K562 (cell line): ENCODE data around the gene SLFN14. TPM values are rescaled to one million over a fixed set of nuclear protein-coding genes. Genes with fewer than 3 reads are reported as not detected.

ENCODE experiments used
- ATAC-seq: fragments of 200-7000 bp; cut with Tn5 transposase; 3 replicates; pipeline ENCODE4 v1.9.1; 2020; ENCODE audit warnings: moderate library complexity
- BruUV-seq: library from RNA; stranded (reverse); fragments of 400-500 nt; replicated peaks from 2 replicates; lab custom pipeline; 2021; lab: Mats Ljungman, UMichigan
- CTCF ChIA-PET: fragments of 300-600 bp; formaldehyde crosslinking; extraction: SDS; loops from one replicate; lab custom pipeline; 2021; ENCODE audit warnings: low intra/inter-chr PET ratio; lab: Yijun Ruan, JAX
- POLR2A ChIA-PET: fragments of 300-600, 350-650 bp; sonication (Branson Sonifier 250); formaldehyde crosslinking; extraction: SDS; loops from one replicate; lab custom pipeline; 2021; ENCODE audit warnings: antibody characterized with exemption, inconsistent platforms; lab: Yijun Ruan, JAX
- DNase-seq, 4 experiments: peaks; one replicate each; pipeline versions ENCODE4 v3.0.0 to v3.0.0-alpha.2; 2011 to 2018; ENCODE audit warnings: low spot score in 3 of 4, mixed read lengths in 3 of 4; ENCODE audit errors: extremely low read depth in 1 of 4
- FAIRE-seq: peaks from 2 replicates; lab custom pipeline; 2011; peaks lifted over from hg19 to GRCh38; lab: Jason Lieb, UNC
- H2AFZ ChIP-seq: 2 replicates; pipeline ENCODE4 v1.6.0; 2011; ENCODE audit warnings: low read depth, low read length, control low read depth, inconsistent platforms
- H3K27ac ChIP-seq: fragments of 200-600 bp; 3 replicates; pipeline ENCODE4 v1.8.0; 2011; ENCODE audit warnings: low read depth, mild to moderate bottlenecking, control low read depth, inconsistent platforms, low read length, moderate library complexity, mixed read lengths; ENCODE audit errors: extremely low read depth
- H3K27me3 ChIP-seq, 2 experiments: fragments of 300-600 bp in 1 of 2; 2 replicates in 1 of 2; 3 replicates in 1 of 2; pipeline versions ENCODE4 v1.6.0 to v1.8.0; 2011; ENCODE audit warnings: inconsistent platforms in 2 of 2, low read length in 2 of 2, mild to moderate bottlenecking in 1 of 2, mixed read lengths in 1 of 2, moderate library complexity in 1 of 2; ENCODE audit not compliant: control insufficient read depth in 2 of 2, insufficient read depth in 2 of 2
- H3K36me3 ChIP-seq: fragments of 300-600 bp; 3 replicates; pipeline ENCODE4 v1.8.0; 2011; ENCODE audit warnings: mild to moderate bottlenecking, low read length, inconsistent platforms; ENCODE audit not compliant: control insufficient read depth, insufficient read depth
- H3K4me1 ChIP-seq, 2 experiments: fragments of 200-600 bp in 1 of 2; replicated peaks in 1 of 2; 2 replicates in 1 of 2; 3 replicates in 1 of 2; pipeline versions ENCODE4 v1.5.1 to v1.8.0; 2011; ENCODE audit warnings: inconsistent platforms in 2 of 2, low read length in 2 of 2, mild to moderate bottlenecking in 1 of 2, mixed read lengths in 1 of 2, moderate library complexity in 1 of 2; ENCODE audit not compliant: control insufficient read depth in 2 of 2, insufficient read depth in 2 of 2
- H3K4me2 ChIP-seq: 2 replicates; pipeline ENCODE4 v1.6.1; 2011; ENCODE audit warnings: low read length, control low read depth, inconsistent platforms, mixed read lengths; ENCODE audit not compliant: insufficient read depth
- H3K4me3 ChIP-seq: fragments of 200-600 bp; sonication (generic), shearing (Covaris generic); 2 replicates; pipeline ENCODE4 v1.5.1; 2016; ENCODE audit warnings: control low read depth, inconsistent platforms
- H3K79me2 ChIP-seq: fragments of 200-600 bp; 3 replicates; pipeline ENCODE4 v1.8.0; 2011; ENCODE audit warnings: low read length, inconsistent platforms; ENCODE audit not compliant: control insufficient read depth, insufficient read depth
- H3K9ac ChIP-seq, 2 experiments: 2 replicates each; pipeline versions ENCODE4 v1.6.0 to v1.6.1; 2011; ENCODE audit warnings: low read depth in 2 of 2, low read length in 2 of 2, control low read depth in 1 of 2, inconsistent platforms in 1 of 2, mild to moderate bottlenecking in 1 of 2, mixed read lengths in 1 of 2; ENCODE audit not compliant: insufficient read depth in 1 of 2
- H3K9me1 ChIP-seq: one replicate; pipeline ENCODE4 v1.6.0; 2011; ENCODE audit warnings: inconsistent platforms, mild to moderate bottlenecking, low read length, moderate library complexity; ENCODE audit not compliant: control insufficient read depth, insufficient read depth
- H3K9me3 ChIP-seq: replicated peaks from 2 replicates; pipeline ENCODE4 v1.5.1; 2011; ENCODE audit warnings: low read depth, low read length, inconsistent platforms; ENCODE audit not compliant: control insufficient read depth, insufficient read depth
- H4K20me1 ChIP-seq: replicated peaks from 2 replicates; pipeline ENCODE4 v1.6.1; 2011; ENCODE audit warnings: low read length, inconsistent platforms, mixed read lengths; ENCODE audit not compliant: control insufficient read depth, insufficient read depth
- CHD2 ChIP-seq: IDR thresholded peaks from 2 replicates; pipeline ENCODE4 v1.6.1; 2011; ENCODE audit warnings: low read depth, low read length
- E2F3 ChIP-seq: fragments of 250-450 bp; sonication (Bioruptor Pico); IDR thresholded peaks from 2 replicates; pipeline ENCODE4 v1.4.0; 2020; ENCODE audit warnings: mild to moderate bottlenecking
- HIVEP1 ChIP-seq: fragments of 250-450 bp; sonication (Bioruptor Pico); IDR thresholded peaks from 2 replicates; pipeline ENCODE4 v1.4.0; 2020; ENCODE audit warnings: mild to moderate bottlenecking
- ZNF146 ChIP-seq: IDR thresholded peaks from one replicate; pipeline ENCODE4 v1.6.1; 2018; ENCODE audit warnings: missing compliant biosample characterization; ENCODE audit not compliant: unreplicated experiment
- ZNF184 ChIP-seq: sonication (generic); formaldehyde crosslinking; IDR thresholded peaks from 2 replicates; pipeline ENCODE4 v1.5.0; 2020; ENCODE audit warnings: missing genetic modification reagents
- ZNF263 ChIP-seq: sonication (generic); formaldehyde crosslinking; IDR thresholded peaks from 2 replicates; pipeline ENCODE4 v1.8.0; 2022; ENCODE audit warnings: mild to moderate bottlenecking, missing genetic modification reagents, borderline replicate concordance
- WGBS: fragments of 100-300 bp; shearing (Covaris generic); methylation state at CpG from one replicate; pipeline ENCODE4 v1.1.6; 2016; ENCODE audit warnings: low coverage, mixed read lengths; ENCODE audit not compliant: insufficient coverage; ENCODE audit errors: missing lambda C conversion rate; 5-methylcytosine and 5-hydroxymethylcytosine counted together
- in situ Hi-C: fragments of 300-500 bp; cut with MboI; formaldehyde crosslinking; loops from 4 replicates; pipeline ENCODE4 v1.15.0; 2018; ENCODE audit warnings: inconsistent platforms, mixed read lengths
- intact Hi-C: fragments of 100-400 bp; cut with micrococcal nuclease; formaldehyde crosslinking; loops from 2 replicates; pipeline ENCODE4 v1.14.2; 2022
- polyA plus RNA-seq, 8 experiments: library from polyadenylated mRNA; depleted of rRNA in 4 of 8; stranded (reverse) in 5 of 8; unstranded in 3 of 8; fragments of >200 nt; fragmentation: Nextera tagmentation in 2 of 8; fragmentation: Illumina TruSeq in 1 of 8; extraction: Ambion mirVana in 2 of 8; extraction: Trizol in 1 of 8; gene quantifications; 2 replicates each; pipeline versions ENCODE4 v1.2.1 to v1.2.3, GENCODE V29; 2011 to 2014; ENCODE audit warnings: inconsistent platforms in 1 of 8, missing spikeins in 1 of 8
- total RNA-seq, 7 experiments: library from RNA; depleted of rRNA in 6 of 7; stranded (reverse); fragments of >200 nt in 6 of 7; fragmentation: Illumina TruSeq in 2 of 7; extraction: Trizol in 2 of 7; gene quantifications; 2 replicates each; pipeline versions ENCODE4 v1.2.1 to v1.2.3, GENCODE V29; 2011 to 2021; ENCODE audit warnings: low replicate concordance in 1 of 7
- TF ChIP-seq, protein P1 (sequence below): fragments of 450-650 bp; formaldehyde crosslinking; IDR thresholded peaks from 2 replicates; pipeline ENCODE4 v1.4.0; 2020; ENCODE audit warnings: mild to moderate bottlenecking, moderate library complexity
- TF ChIP-seq, protein P2 (sequence below): sonication (generic); formaldehyde crosslinking; IDR thresholded peaks from 2 replicates; pipeline ENCODE4 v1.8.0; 2022; ENCODE audit warnings: missing genetic modification reagents, mild to moderate bottlenecking, borderline replicate concordance
- TF ChIP-seq, protein P3 (sequence below), 2 experiments: fragments of 450-650 bp; formaldehyde crosslinking in 1 of 2; IDR thresholded peaks; 2 replicates each; pipeline versions ENCODE4 v1.4.0 to v1.6.1; 2014 to 2020; ENCODE audit warnings: mild to moderate bottlenecking in 2 of 2, borderline replicate concordance in 1 of 2, low read depth in 1 of 2
- TF ChIP-seq, protein P4 (sequence below), 2 experiments: fragments of 250-450 bp in 1 of 2; fragments of 450-650 bp in 1 of 2; sonication (Bioruptor Pico) in 1 of 2; IDR thresholded peaks; 2 replicates each; pipeline versions ENCODE4 v1.6.1 to v1.8.0; 2016 to 2021; ENCODE audit warnings: mild to moderate bottlenecking in 2 of 2, moderate library complexity in 2 of 2, missing compliant biosample characterization in 1 of 2, missing genetic modification characterization in 1 of 2

The SLFN14 gene
- total and polyA plus RNA-seq, 9 of the 15 experiments (the other 6 are each of a cell fraction or from before 2014, with no cell fraction given): 1.3 to 4.3 (median 3.1) TPM

DNA sequence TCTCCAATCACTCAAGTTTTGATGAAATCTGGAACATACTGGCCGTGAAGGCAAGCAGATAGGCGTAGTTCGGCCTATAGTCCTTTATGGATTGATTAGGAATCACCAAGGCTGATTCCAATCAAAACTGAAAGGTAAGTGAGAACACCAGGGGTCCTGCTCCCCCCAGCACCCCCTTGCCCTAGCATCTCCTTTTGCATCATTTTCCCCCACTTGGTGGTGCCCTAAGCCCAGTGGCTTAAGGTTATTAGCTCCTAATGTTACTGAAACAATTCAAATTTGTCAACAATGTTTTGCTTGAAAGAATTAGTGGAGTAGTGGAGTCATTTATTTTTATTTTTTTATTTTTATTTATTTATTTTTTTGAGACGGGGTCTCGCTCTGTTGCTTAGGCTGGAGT lies 4.9 kb downstream of the SLFN14 start:
- in situ Hi-C loops: loop anchor here (5.0 kb wide), 1 partner anchor 192 kb away; no protein-coding TSS in a partner anchor
- peaks cover 4% of the 10 kb centered on the region; the same call in 1 of the 3 replicates for H3K79me2 ChIP-seq
- WGBS: 65% methylated on average over 5 of the region's 5 CpGs
- H3K4me2 ChIP-seq: no peak overlapping the region
- DNase-seq (peak; percentile 47 to 62 (median 50)), FAIRE-seq (peak; percentile 76), ATAC-seq (peak; percentile 65)
- H3K27ac ChIP-seq: no peak overlapping the region
- intact Hi-C loops: loop anchor here (2.0 to 5.0 kb wide), 2 partner anchors 177 to 191 kb away; partner anchors contain the start of gene RASL10B
- no peaks in the 10 kb centered on the region for H3K9me1 ChIP-seq
- no peak overlapping the region for H3K4me3 ChIP-seq
- no peaks in the 10 kb centered on the region for H3K9me3 ChIP-seq
- H3K9ac ChIP-seq: no peak overlapping the region
- CTCF ChIA-PET: interaction anchor here (1.9 kb wide), 1 partner anchor 192 kb away, joined by 16 read pairs; no protein-coding TSS in a partner anchor
- H3K27me3 ChIP-seq: no peaks in the 10 kb centered on the region
- H3K36me3 ChIP-seq: no peaks in the 10 kb centered on the region; the same call in 1 of the 3 replicates
- H3K4me1 ChIP-seq: peaks cover 4 to 24% of the 10 kb centered on the region in 2 experiments
- no peak overlapping the region for H2AFZ ChIP-seq
- no TSS peak for BruUV-seq
- POLR2A ChIA-PET: interaction anchor here (0.8 to 3.8 kb wide), 7 partner anchors 12 to 194 kb away, joined by 3 to 14 read pairs (median 3); partner anchors contain the start of genes AP2B1 and PEX12
- H4K20me1 ChIP-seq: no peaks in the 10 kb centered on the region
- TF ChIP-seq E2F3 (no peak), ZNF146 (CRISPR knock-in tag) (no peak), CHD2 (no peak), ZNF184 (CRISPR knock-in tag) (no peak), HIVEP1 (CRISPR knock-in tag) (no peak), ZNF263 (CRISPR knock-in tag) (no peak)
- TF ChIP-seq, protein P1, sequence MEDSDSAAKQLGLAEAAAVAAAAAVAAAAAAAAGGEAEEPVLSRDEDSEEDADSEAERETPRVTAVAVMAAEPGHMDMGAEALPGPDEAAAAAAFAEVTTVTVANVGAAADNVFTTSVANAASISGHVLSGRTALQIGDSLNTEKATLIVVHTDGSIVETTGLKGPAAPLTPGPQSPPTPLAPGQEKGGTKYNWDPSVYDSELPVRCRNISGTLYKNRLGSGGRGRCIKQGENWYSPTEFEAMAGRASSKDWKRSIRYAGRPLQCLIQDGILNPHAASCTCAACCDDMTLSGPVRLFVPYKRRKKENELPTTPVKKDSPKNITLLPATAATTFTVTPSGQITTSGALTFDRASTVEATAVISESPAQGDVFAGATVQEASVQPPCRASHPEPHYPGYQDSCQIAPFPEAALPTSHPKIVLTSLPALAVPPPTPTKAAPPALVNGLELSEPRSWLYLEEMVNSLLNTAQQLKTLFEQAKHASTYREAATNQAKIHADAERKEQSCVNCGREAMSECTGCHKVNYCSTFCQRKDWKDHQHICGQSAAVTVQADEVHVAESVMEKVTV: peak; percentile 21; the same call in 1 of the 2 replicates
- TF ChIP-seq, protein P2, sequence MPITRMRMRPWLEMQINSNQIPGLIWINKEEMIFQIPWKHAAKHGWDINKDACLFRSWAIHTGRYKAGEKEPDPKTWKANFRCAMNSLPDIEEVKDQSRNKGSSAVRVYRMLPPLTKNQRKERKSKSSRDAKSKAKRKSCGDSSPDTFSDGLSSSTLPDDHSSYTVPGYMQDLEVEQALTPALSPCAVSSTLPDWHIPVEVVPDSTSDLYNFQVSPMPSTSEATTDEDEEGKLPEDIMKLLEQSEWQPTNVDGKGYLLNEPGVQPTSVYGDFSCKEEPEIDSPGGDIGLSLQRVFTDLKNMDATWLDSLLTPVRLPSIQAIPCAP: no peak
- TF ChIP-seq, protein P3, sequence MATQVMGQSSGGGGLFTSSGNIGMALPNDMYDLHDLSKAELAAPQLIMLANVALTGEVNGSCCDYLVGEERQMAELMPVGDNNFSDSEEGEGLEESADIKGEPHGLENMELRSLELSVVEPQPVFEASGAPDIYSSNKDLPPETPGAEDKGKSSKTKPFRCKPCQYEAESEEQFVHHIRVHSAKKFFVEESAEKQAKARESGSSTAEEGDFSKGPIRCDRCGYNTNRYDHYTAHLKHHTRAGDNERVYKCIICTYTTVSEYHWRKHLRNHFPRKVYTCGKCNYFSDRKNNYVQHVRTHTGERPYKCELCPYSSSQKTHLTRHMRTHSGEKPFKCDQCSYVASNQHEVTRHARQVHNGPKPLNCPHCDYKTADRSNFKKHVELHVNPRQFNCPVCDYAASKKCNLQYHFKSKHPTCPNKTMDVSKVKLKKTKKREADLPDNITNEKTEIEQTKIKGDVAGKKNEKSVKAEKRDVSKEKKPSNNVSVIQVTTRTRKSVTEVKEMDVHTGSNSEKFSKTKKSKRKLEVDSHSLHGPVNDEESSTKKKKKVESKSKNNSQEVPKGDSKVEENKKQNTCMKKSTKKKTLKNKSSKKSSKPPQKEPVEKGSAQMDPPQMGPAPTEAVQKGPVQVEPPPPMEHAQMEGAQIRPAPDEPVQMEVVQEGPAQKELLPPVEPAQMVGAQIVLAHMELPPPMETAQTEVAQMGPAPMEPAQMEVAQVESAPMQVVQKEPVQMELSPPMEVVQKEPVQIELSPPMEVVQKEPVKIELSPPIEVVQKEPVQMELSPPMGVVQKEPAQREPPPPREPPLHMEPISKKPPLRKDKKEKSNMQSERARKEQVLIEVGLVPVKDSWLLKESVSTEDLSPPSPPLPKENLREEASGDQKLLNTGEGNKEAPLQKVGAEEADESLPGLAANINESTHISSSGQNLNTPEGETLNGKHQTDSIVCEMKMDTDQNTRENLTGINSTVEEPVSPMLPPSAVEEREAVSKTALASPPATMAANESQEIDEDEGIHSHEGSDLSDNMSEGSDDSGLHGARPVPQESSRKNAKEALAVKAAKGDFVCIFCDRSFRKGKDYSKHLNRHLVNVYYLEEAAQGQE (IDR thresholded peaks at IDR 0.05; ENCODE audit: borderline replicate concordance): peak; percentile 63; the same call in 1 of the 2 replicates
- TF ChIP-seq, protein P3 (CRISPR knock-in tag; IDR thresholded peaks at IDR 0.05; ENCODE audit: low read depth): no peak
- TF ChIP-seq, protein P4, sequence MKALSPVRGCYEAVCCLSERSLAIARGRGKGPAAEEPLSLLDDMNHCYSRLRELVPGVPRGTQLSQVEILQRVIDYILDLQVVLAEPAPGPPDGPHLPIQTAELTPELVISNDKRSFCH (CRISPR knock-in tag; IDR thresholded peaks at IDR 0.05): no peak
- TF ChIP-seq, protein P4 (tag; IDR thresholded peaks at IDR 0.05): no peak
